HFF-Myc (cell line): ENCODE measurements around the gene SARM1.

Source experiments
- DNase-seq: peaks from one replicate; pipeline ENCODE4 v3.0.0-alpha.2; 2011; ENCODE audit warnings: low read depth; ENCODE audit errors: extremely low read depth
- H3K4me3 ChIP-seq: replicated peaks from 2 replicates; pipeline ENCODE4 v1.5.1; 2011; ENCODE audit warnings: low read depth, mild to moderate bottlenecking, control low read depth, low read length
- CTCF ChIP-seq: IDR thresholded peaks from 2 replicates; pipeline ENCODE4 v1.5.1; 2012; ENCODE audit warnings: mild to moderate bottlenecking, low read depth, low read length, control low read depth; ENCODE audit errors: missing control alignments

Gene SARM1

GRCh38 chr17:28404007-28404406 lies 32.5 kb downstream of the SARM1 start:
- TF ChIP-seq CTCF: no peak
- no peak overlapping the region for H3K4me3 ChIP-seq
- DNase-seq: no peak

DNA sequence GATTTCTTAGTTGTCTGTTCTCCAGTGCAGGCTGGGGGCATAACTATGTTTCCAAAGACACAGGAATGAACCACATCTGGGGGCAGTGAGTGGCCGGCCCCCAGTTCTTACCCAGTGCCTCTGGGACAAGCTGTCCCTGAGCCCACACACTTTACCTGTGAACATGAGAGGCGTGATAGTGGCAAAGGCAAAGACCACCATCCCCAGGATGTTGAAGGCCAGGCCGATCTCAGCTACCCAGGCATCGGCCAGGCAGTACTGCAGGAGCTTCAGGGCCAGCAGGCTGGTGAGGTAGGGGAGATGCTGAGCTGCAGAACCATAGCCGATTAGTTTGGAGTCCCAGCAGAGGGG lies 32.9 kb downstream of the SARM1 start:
- no peak for TF ChIP-seq CTCF
- DNase-seq: no peak
- no peak overlapping the region for H3K4me3 ChIP-seq

GRCh38 chr17:28404812-28405570 lies 33.5 kb downstream of the SARM1 start:
- H3K4me3 ChIP-seq: peak overlapping the region; percentile 63
- TF ChIP-seq CTCF: no peak
- DNase-seq: no peak

DNA sequence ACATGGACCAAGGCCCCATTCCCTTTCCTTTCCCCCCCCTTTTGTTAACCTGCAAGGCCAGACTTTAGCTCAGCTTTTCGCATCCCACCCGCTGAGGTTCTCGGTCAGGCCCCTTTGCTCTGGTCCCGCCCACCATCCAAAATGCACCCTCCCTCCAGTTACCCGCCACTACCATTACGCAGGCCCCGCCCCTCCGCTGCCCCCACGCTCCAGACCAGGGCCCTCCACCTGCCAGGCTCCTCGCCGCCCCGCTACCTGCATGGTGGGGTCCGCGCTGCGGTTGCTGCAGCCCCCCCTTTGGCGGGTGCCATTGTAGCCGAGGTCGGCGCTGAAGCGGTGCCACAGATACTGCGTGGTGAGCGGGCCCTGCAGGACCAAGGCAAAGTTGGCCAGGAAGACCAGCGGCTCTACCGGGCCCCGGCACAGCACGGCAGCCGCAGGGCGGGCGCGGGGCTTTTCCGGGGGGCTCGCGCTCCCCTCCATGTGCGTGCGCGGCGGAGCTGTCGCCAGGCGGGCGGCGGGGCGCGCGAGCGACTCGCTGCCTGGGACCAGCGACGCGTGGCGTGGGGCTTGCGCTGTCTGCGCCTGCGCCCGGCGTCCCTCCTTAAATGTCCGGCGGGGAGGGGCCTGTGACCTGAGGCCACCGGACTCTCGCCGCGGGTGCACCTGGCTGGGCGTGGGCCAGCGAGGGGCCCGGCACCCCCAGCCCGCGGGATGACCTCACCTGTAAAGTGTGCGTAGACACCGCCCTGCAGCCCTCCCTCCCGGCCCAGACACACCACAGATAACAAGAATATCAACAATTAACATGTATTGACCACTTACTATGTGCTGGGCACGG lies 34.4 kb downstream of the SARM1 start, which contains the start of gene SLC46A1:
SLC46A1 (minus strand) TSS at position 581 of the 841 bp plus-strand sequence; CDS start at position 483, 98 bp downstream.
- no peak for TF ChIP-seq CTCF
- H3K4me3 ChIP-seq: peak within 1 kb of the TSS; percentile 63
- DNase-seq: no peak

DNA sequence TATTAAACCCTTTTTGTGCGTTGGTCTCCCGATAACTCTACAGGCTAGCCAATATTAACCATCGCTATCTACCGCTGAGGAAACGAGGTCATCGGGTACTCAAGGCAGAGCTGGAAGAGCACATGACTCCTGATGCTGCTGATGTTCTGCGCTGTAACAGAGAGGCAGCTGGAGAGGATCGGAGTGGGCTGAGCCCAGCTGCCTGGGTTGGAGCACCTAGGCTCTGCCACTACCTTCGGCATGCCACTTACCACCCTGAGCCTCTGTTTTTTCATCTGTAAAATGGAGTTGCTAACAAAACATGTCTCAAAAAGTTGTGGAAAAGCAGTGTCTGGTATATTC lies 35.0 kb downstream of the SARM1 start:
- no peak for TF ChIP-seq CTCF
- DNase-seq: no peak
- H3K4me3 ChIP-seq: peak overlapping the region; percentile 63

DNA sequence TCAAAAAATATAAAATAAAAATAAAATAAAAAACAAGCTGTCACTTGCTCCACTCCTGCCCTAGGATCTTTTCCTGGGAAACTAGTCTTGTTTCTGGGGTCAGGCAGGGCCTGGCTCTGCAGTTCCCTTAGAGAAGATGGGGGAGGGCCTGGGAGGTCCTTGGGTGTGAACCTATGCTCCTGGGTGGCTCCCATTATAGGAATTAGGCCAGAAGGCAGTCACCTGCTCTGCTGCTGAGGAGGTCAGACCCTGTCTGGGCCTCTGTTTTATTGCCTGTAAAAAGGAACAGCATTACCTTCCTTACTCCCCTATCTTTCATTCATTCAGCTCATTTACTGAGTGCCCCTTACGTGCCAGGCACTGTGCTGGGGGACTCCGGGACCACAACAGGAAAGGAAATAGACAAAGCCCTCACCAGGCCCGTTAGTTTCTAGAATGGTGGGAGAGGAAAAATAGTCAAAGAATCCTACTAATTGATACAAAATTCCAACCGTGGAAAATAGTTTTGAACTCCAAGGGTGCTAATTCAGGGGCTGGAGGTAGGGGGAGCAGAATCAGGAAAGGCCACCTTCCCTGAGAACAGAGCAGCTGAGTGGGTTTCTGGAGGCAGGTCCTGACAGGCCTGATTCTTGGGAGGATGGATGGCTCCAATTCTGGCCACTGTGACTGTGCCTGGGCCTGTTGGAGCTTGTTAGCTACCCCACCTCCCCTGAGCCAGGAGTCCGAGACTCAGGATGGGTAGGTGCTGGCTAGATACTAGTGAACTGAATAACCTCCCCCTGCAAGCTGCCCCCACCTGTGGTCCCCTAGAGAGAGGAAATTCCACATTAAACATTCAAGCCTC lies 35.9 kb downstream of the SARM1 start:
- no peak for DNase-seq
- H3K4me3 ChIP-seq: no peak overlapping the region
- no peak for TF ChIP-seq CTCF
